GM12878 (cell line): Measurements from ENCODE around the gene REXO2. TPM values are rescaled to one million over a fixed set of nuclear protein-coding genes. Genes with fewer than 3 reads are reported as not detected.

Experiments used
- ATAC-seq: fragments of 200-7000 bp; cut with Tn5 transposase; 3 replicates; pipeline ENCODE4 v1.9.1; 2020; ENCODE audit warnings: mild to moderate bottlenecking, moderate library complexity
- BruUV-seq: library from RNA; stranded (reverse); fragments of 400-500 nt; replicated peaks from 2 replicates; lab custom pipeline; 2021; lab: Mats Ljungman, UMichigan
- CTCF ChIA-PET: fragments of 300-600 bp; sonication (Branson Sonifier 250); formaldehyde crosslinking; extraction: SDS; loops from one replicate; lab custom pipeline; 2021; ENCODE audit warnings: inconsistent platforms; lab: Yijun Ruan, JAX
- POLR2A ChIA-PET: fragments of 350-600 bp; formaldehyde crosslinking; extraction: SDS; loops from one replicate; lab custom pipeline; 2021; ENCODE audit warnings: inconsistent platforms; lab: Charles Lee
- RAD21 ChIA-PET: fragments of 300-600 bp; sonication (Branson Sonifier 250); formaldehyde crosslinking; loops from one replicate; lab custom pipeline; 2023; ENCODE audit warnings: antibody characterized with exemption; ENCODE audit not compliant: unreplicated experiment; lab: Charles Lee
- SMC1A ChIA-PET: fragments of 300-600 bp; sonication (Branson Sonifier 250); formaldehyde crosslinking; loops from one replicate; lab custom pipeline; 2023; ENCODE audit not compliant: unreplicated experiment, uncharacterized antibody; lab: Charles Lee
- DNase-seq: peaks from one replicate; pipeline ENCODE4 v3.0.0-alpha.2; 2011; ENCODE audit warnings: low read depth, low spot score
- FAIRE-seq: peaks from 3 replicates; lab custom pipeline; 2011; peaks lifted over from hg19 to GRCh38; lab: Jason Lieb, UNC
- H2AFZ ChIP-seq: 2 replicates; pipeline ENCODE4 v1.6.0; 2011; ENCODE audit warnings: low read depth, low read length, control low read depth; ENCODE audit not compliant: control insufficient read depth
- H3K27ac ChIP-seq: 2 replicates; pipeline ENCODE4 v1.5.1; 2011; ENCODE audit warnings: control low read depth; ENCODE audit not compliant: control insufficient read depth, insufficient read depth
- H3K27me3 ChIP-seq, 2 experiments: replicated peaks in 1 of 2; 2 replicates each; pipeline versions ENCODE4 v1.6.0 to v1.6.1; 2011; ENCODE audit warnings: low read length in 1 of 2; ENCODE audit not compliant: control insufficient read depth in 2 of 2, insufficient read depth in 2 of 2
- H3K36me3 ChIP-seq, 2 experiments: 2 replicates each; pipeline ENCODE4 v1.5.1; 2011; ENCODE audit warnings: low read length in 1 of 2; ENCODE audit not compliant: control insufficient read depth in 2 of 2, insufficient read depth in 2 of 2
- H3K4me1 ChIP-seq: 2 replicates; pipeline ENCODE4 v1.6.1; 2011; ENCODE audit warnings: mild to moderate bottlenecking, low read length, moderate library complexity, mixed read lengths; ENCODE audit not compliant: control insufficient read depth, insufficient read depth
- H3K4me2 ChIP-seq: 2 replicates; pipeline ENCODE4 v1.6.0; 2011; ENCODE audit warnings: control low read depth; ENCODE audit not compliant: control insufficient read depth, insufficient read depth
- H3K4me3 ChIP-seq: fragments of 200-600 bp; sonication (generic); 2 replicates; pipeline ENCODE4 v1.5.1; 2016
- H3K79me2 ChIP-seq: 2 replicates; pipeline ENCODE4 v1.6.0; 2011; ENCODE audit warnings: low read length; ENCODE audit not compliant: control insufficient read depth, insufficient read depth
- H3K9ac ChIP-seq: 2 replicates; pipeline ENCODE4 v1.8.0; 2011; ENCODE audit warnings: low read length, control low read depth, mixed read lengths; ENCODE audit not compliant: control insufficient read depth, insufficient read depth
- H3K9me3 ChIP-seq: replicated peaks from 3 replicates; pipeline ENCODE4 v1.5.1; 2011; ENCODE audit warnings: mild to moderate bottlenecking, low read length; ENCODE audit not compliant: control insufficient read depth, insufficient read depth
- H4K20me1 ChIP-seq: 2 replicates; pipeline ENCODE4 v1.6.0; 2011; ENCODE audit not compliant: control insufficient read depth, insufficient read depth
- CBX3 ChIP-seq: fragments of 200-600 bp; sonication (generic); IDR thresholded peaks from 2 replicates; pipeline ENCODE4 v1.6.1; 2016; ENCODE audit warnings: low read depth, borderline replicate concordance
- FOS ChIP-seq: IDR thresholded peaks from 3 replicates; pipeline ENCODE4 v1.6.1; 2011; ENCODE audit warnings: borderline replicate concordance; ENCODE audit not compliant: insufficient read length; ENCODE audit errors: extremely low read depth
- HDAC2 ChIP-seq: fragments of 200-600 bp; sonication (generic); IDR thresholded peaks from 2 replicates; pipeline ENCODE4 v1.6.1; 2017
- HDGF ChIP-seq: fragments of 450-650 bp; IDR thresholded peaks from 2 replicates; pipeline ENCODE4 v1.6.1; 2016; ENCODE audit warnings: antibody characterized with exemption
- IRF5 ChIP-seq: fragments of 450-650 bp; IDR thresholded peaks from 2 replicates; pipeline ENCODE4 v1.6.1; 2017; ENCODE audit warnings: borderline replicate concordance
- KAT2A ChIP-seq: conservative IDR thresholded peaks from 2 replicates; pipeline ENCODE4 v1.6.1; 2011; ENCODE audit warnings: low read depth, low read length; ENCODE audit not compliant: control insufficient read depth
- MEF2B ChIP-seq: fragments of 450-650 bp; IDR thresholded peaks from 2 replicates; pipeline ENCODE4 v1.6.1; 2018; ENCODE audit warnings: mild to moderate bottlenecking, moderate library complexity; ENCODE audit not compliant: partially characterized antibody, poor library complexity, severe bottlenecking
- MTA3 ChIP-seq: IDR thresholded peaks from 2 replicates; pipeline ENCODE4 v1.6.1; 2012; ENCODE audit warnings: low read length, inconsistent platforms, borderline replicate concordance
- NFXL1 ChIP-seq: fragments of 450-650 bp; IDR thresholded peaks from 2 replicates; pipeline ENCODE4 v1.6.1; 2017; ENCODE audit warnings: antibody characterized with exemption, mild to moderate bottlenecking, borderline replicate concordance
- NFYA ChIP-seq: IDR thresholded peaks from 2 replicates; pipeline ENCODE4 v1.6.1; 2011; ENCODE audit warnings: low read depth, mild to moderate bottlenecking, low read length, improper control_type of control experiment, borderline replicate concordance
- RCOR1 ChIP-seq: conservative IDR thresholded peaks from 2 replicates; pipeline ENCODE4 v1.6.1; 2012; ENCODE audit warnings: low read depth, low read length, improper control_type of control experiment
- RFX5 ChIP-seq: IDR thresholded peaks from 2 replicates; pipeline ENCODE4 v1.6.1; 2011; ENCODE audit warnings: low read depth, low read length, improper control_type of control experiment
- SMAD1 ChIP-seq: fragments of 450-650 bp; IDR thresholded peaks from 2 replicates; pipeline ENCODE4 v1.6.1; 2018; ENCODE audit warnings: mild to moderate bottlenecking, low read depth; ENCODE audit not compliant: partially characterized antibody
- SMC3 ChIP-seq: IDR thresholded peaks from 2 replicates; pipeline ENCODE4 v1.6.1; 2011; ENCODE audit warnings: low read length, improper control_type of control experiment, borderline replicate concordance
- TBL1XR1 ChIP-seq: IDR thresholded peaks from 2 replicates; pipeline ENCODE4 v1.6.1; 2012; ENCODE audit warnings: low read depth, low read length, improper control_type of control experiment
- TCF3 ChIP-seq: IDR thresholded peaks from 2 replicates; pipeline ENCODE4 v1.6.1; 2012; ENCODE audit warnings: low read depth, mild to moderate bottlenecking, low read length, borderline replicate concordance; ENCODE audit not compliant: insufficient read depth
- USF2 ChIP-seq: IDR thresholded peaks from 2 replicates; pipeline ENCODE4 v1.6.1; 2011; ENCODE audit warnings: low read depth, low read length, improper control_type of control experiment, borderline replicate concordance
- ZNF592 ChIP-seq: fragments of 450-650 bp; IDR thresholded peaks from 2 replicates; pipeline ENCODE4 v1.6.1; 2017; ENCODE audit warnings: mild to moderate bottlenecking, moderate library complexity
- WGBS: methylation state at CpG from one replicate; pipeline ENCODE4 v1.1.6; 2016; ENCODE audit warnings: low lambda C conversion rate; ENCODE audit not compliant: insufficient replicate concordance, insufficient coverage; ENCODE audit errors: missing lambda C conversion rate; 5-methylcytosine and 5-hydroxymethylcytosine counted together
- in situ Hi-C: fragments of 300-500 bp; cut with MboI; formaldehyde crosslinking; loops from 9 replicates; pipeline ENCODE4 v1.14.3; 2018; ENCODE audit warnings: mixed read lengths
- intact Hi-C: fragments of 100-400 bp; cut with micrococcal nuclease; formaldehyde crosslinking; loops from one replicate; pipeline ENCODE4 v1.14.2; 2022; ENCODE audit not compliant: unreplicated experiment
- polyA plus RNA-seq, 11 experiments: library from polyadenylated mRNA; depleted of rRNA in 4 of 11; unstranded in 6 of 11; stranded (reverse) in 5 of 11; fragments of >200 nt; fragmentation: Nextera tagmentation in 4 of 11; fragmentation: Illumina TruSeq in 1 of 11; extraction: Ambion mirVana in 4 of 11; extraction: Trizol in 1 of 11; gene quantifications; 1 replicate in 1 of 11; 2 replicates in 10 of 11; pipeline versions ENCODE4 v1.2.1 to v1.2.3, GENCODE V29; 2011 to 2016; ENCODE audit warnings: inconsistent platforms in 2 of 11, missing spikeins in 2 of 11, low read depth in 1 of 11
- total RNA-seq, 4 experiments: library from RNA; depleted of rRNA in 3 of 4; stranded (reverse); fragments of >200 nt in 3 of 4; fragmentation: Illumina TruSeq in 1 of 4; extraction: Trizol in 1 of 4; gene quantifications; 2 replicates each; pipeline versions ENCODE4 v1.2.1 to v1.2.3, GENCODE V29; 2013 to 2021

REXO2 gene
- total and polyA plus RNA-seq, 10 of the 15 experiments (the other 5 are each of a cell fraction or from before 2014, with no cell fraction given) = 3.3 to 12.5 (median 5.3) TPM

DNA sequence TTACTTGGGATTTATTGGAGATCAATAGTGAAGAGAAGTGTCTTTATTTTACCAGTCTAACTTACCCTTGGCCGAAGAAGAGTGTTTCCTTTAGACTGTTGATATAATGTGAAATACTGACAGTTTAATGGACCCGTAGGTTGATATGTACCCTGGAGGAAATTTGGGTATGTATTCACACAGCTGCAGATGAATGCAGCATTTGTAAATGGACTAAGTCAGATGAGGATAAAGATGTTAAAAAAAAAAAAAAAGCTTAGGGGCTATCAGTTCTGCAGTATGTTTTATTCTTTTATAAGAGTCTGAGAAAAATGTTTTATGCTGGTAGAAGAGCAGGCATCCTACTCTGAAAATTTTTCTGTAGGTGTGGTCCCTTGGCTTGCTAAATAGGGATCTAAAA lies 2.7 kb downstream of the REXO2 start:
- no peaks in the 10 kb centered on the region; a peak in 1 of 4 replicates for H3K27me3 ChIP-seq
- TF ChIP-seq KAT2A (no peak), ZNF592 (no peak), RCOR1 (no peak), USF2 (no peak), RFX5 (no peak), NFXL1 (no peak), HDGF (no peak), NFYA (no peak), CBX3 (no peak), MEF2B (no peak), FOS (no peak), MTA3 (no peak), SMAD1 (no peak), IRF5 (no peak), TCF3 (no peak), HDAC2 (no peak), SMC3 (no peak), TBL1XR1 (no peak)
- H3K4me2 ChIP-seq = no peak overlapping the region
- H3K9me3 ChIP-seq = no peaks in the 10 kb centered on the region
- POLR2A ChIA-PET = no interaction called here
- no peak overlapping the region for H3K9ac ChIP-seq
- 86% methylated on average over 2 of the region's 2 CpGs for WGBS
- no peak overlapping the region for H2AFZ ChIP-seq
- RAD21 ChIA-PET = no interaction called here
- H4K20me1 ChIP-seq = no peaks in the 10 kb centered on the region
- no peaks in the 10 kb centered on the region for H3K4me1 ChIP-seq
- BruUV-seq = no TSS peak
- H3K79me2 ChIP-seq = no peaks in the 10 kb centered on the region
- H3K27ac ChIP-seq = no peak overlapping the region
- CTCF ChIA-PET = interaction anchor here (0.6 kb wide), 1 partner anchor 53 kb away, joined by 3 read pairs; no protein-coding TSS in a partner anchor
- in situ Hi-C loops = no loop called here
- H3K36me3 ChIP-seq = no peaks in the 10 kb centered on the region
- no peak overlapping the region for H3K4me3 ChIP-seq
- no peak for FAIRE-seq
- DNase-seq = no peak
- intact Hi-C loops = no loop called here
- ATAC-seq = no peak
- SMC1A ChIA-PET = no interaction called here
